Measurements from ENCODE around the gene TTLL10.
A peak's percentile ranks its signal among the peaks of the same experiment; 100 is the strongest.

TTLL10 gene

GRCh38 chr1:1196431-1197187 is 22.9 kb downstream of the TTLL10 start:
- no peak for DNase-seq

GRCh38 chr1:1197188-1197500 is 23.5 kb downstream of the TTLL10 start:
- no peak for DNase-seq

GRCh38 chr1:1197551-1198422 is 24.1 kb downstream of the TTLL10 start:
- no peak for DNase-seq

DNA sequence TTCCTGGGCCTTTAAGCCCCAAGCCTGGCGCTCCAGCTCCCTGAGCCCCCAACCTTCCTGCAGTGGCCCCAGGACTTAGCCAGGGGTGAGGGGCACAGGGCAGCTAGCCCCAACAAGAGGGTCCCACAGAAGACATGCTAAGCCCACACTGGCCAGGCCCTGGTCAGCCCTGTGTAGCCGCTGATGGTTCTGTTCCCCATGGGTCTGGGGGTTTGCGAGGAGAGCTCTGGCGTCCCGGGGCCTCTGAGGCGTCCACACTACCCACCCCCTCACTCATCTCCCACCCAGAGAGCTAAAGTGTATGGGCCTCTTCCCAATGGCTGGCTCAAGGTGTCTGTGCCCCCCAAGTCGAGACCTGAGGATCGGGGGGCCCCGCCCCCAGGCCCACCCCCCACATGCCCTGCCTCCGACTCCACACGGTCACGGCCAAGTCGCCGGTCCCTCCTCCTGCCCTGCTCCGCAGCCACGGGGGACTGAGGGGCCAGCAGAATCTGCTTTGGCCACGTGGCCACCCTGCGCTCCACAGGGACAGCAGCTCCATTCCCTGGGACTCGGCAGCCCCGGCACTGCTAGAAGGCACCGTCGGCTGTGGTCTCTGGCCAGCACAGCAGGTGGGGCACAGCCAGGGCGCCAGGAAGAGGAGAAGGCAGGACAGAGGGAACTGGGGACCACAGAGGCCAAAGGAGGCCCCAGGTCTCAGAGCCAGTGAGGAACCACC is 24.9 kb downstream of the TTLL10 start:
- no peak for DNase-seq

- DNase-seq = no peak
These were observed 25.7 kb downstream of the TTLL10 start for GRCh38 chr1:1199141-1199960.

- no peak for DNase-seq
These were observed 26.5 kb downstream of the TTLL10 start for GRCh38 chr1:1199961-1200875.

- DNase-seq = peak; percentile 92
These were observed 27.5 kb downstream of the TTLL10 start for GRCh38 chr1:1200876-1201810.

GRCh38 chr1:1202831-1203560 is 29.3 kb downstream of the TTLL10 start:
- no peak for DNase-seq

- DNase-seq = no peak
These were observed 30.1 kb downstream of the TTLL10 start for GRCh38 chr1:1203561-1204424.

DNA sequence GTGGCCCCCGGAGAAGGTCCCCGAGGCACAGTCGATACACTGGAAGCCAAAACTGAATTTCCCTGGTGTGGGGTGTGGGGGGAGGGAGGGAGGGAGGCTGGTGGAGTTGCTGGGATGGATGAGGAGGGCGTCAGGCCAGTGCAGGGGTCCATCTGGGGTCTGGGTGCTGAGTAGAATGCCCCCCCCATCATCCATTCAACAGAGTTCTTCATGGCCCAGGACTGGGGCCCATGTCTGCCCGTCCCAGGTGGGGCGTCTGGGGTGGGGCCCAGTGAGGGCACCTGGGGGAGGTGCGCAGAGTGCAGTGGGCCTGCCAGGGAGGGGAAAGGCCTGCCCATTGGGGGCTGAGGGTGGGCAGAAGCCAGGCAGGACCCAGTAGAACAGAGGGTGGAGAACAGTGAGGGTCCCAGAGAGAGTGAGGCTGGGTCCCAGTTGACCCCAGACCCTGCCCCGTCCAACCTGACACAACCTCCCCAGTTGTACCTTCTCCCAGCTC is 30.8 kb downstream of the TTLL10 start:
- no peak for DNase-seq

- no peak for DNase-seq
These were observed 31.5 kb downstream of the TTLL10 start for GRCh38 chr1:1204998-1205768.

DNA sequence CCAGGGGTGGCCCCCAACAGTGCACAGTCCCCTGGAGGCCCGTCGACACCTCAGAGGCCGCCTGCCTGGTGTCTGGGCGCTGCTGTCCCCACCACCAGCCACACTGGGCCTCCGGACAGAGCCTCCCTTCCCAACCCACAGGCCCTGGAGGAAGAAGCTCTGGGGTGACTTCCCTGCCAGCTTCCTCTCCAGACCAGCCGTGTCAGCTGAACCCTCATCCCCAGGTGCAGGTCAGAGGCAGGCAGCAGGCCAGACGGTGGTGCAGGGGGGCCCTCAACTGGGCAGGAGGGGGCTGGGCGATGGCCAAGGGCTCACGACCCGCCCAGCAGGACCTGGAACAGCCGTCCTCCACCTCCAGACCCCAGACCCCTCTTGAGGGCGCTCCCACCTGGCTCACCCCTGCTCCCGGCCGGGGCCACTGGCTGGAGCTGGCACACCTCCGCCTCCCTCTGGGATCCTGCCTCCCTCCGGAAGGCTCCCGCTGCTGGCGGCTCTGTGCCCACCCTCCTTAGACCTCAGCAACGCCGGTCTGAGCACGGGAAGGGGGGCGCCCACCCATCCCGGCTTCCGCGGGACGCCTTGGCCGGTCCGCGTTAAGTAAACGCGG is 32.2 kb downstream of the TTLL10 start:
- DNase-seq = no peak

GRCh38 chr1:1206376-1206965 is 32.8 kb downstream of the TTLL10 start, which contains the start of gene TNFRSF18:
Gene TNFRSF18 (minus strand): TSS chr1:1206592. CDS start chr1:1206571, 21 bp downstream.
- no peak for DNase-seq

DNA sequence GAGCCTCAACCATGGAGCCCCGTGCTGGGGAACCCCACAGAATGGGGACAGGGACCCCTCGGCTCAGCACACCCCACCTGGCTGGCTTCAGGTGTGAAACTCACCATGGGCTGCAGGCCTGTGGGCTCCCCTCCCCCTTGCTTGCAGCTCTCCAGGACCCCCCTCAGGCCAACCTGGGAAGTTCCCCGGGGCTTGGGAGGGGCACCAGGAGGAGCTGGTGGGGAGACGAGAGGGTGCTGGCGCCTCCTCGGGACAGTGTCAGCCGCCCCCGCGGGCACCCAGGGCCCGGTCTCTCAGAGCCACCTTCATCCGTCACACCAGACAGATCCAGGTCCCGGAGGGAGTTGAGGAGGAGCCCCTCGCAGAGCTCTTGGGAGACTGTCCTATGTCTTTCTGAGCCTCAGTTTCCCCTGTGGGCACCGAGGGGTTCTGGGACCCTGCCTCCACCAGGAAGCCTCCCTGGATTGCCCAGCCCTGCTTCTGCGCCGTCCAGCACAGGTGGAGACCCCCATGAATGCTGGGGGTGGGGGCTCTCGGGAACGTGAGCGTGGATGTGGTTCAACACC is 33.4 kb downstream of the TTLL10 start:
- DNase-seq = no peak

GRCh38 chr1:1207571-1207892 is 33.9 kb downstream of the TTLL10 start:
- no peak for DNase-seq

DNA sequence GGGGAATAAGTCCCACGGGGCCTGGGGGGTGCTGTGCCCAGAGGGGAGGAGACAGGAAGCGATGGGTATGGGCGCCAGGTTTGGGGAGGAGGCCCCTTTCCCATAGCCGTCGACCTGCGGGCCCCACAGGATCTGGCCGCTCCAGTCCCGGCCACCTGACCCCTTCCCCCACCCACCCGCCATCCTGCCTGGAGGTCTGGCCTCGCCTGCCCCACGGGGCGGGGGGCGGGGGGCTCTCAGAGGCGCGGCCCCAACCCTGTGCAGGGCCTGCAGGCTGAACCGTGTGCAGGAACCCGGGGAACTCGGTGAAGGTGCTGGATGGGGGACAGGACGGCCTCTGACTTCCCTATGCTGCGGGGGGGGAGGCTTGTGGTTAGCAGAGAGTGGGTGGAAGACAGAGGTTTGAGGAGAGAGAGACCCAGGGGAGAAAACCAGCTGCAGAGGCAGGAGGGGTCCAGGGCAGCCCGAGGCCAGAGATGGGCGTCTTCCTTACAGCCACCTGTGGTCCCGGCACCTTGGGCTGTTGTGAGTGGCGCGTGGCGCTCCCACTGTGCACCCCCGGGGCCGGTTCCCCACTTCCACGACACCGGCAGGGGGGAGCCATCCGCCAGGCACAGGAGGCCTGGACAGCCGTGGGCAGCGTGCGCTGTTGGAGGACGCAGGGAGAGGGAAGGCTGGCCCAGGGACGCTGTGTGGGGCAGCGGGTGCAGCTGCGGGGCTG is 35.2 kb downstream of the TTLL10 start:
- DNase-seq = peak; percentile 56
